K562 (cell line): ENCODE data around the gene IL26. TPM values are rescaled to one million over a fixed set of nuclear protein-coding genes. Genes with fewer than 3 reads are reported as not detected.
A peak's percentile ranks its signal among the peaks of the same experiment; 100 is the strongest.

Experiments
- ATAC-seq: fragments of 200-7000 bp; cut with Tn5 transposase; 3 replicates; pipeline ENCODE4 v1.9.1; 2020; ENCODE audit warnings: moderate library complexity
- BruUV-seq: library from RNA; stranded (reverse); fragments of 400-500 nt; replicated peaks from 2 replicates; lab custom pipeline; 2021; lab: Mats Ljungman, UMichigan
- CTCF ChIA-PET: fragments of 300-600 bp; formaldehyde crosslinking; extraction: SDS; loops from one replicate; lab custom pipeline; 2021; ENCODE audit warnings: low intra/inter-chr PET ratio; lab: Yijun Ruan, JAX
- POLR2A ChIA-PET: fragments of 300-600, 350-650 bp; sonication (Branson Sonifier 250); formaldehyde crosslinking; extraction: SDS; loops from one replicate; lab custom pipeline; 2021; ENCODE audit warnings: antibody characterized with exemption, inconsistent platforms; lab: Yijun Ruan, JAX
- DNase-seq, 4 experiments: peaks; one replicate each; pipeline versions ENCODE4 v3.0.0 to v3.0.0-alpha.2; 2011 to 2018; ENCODE audit warnings: low spot score in 3 of 4, mixed read lengths in 3 of 4; ENCODE audit errors: extremely low read depth in 1 of 4
- FAIRE-seq: peaks from 2 replicates; lab custom pipeline; 2011; peaks lifted over from hg19 to GRCh38; lab: Jason Lieb, UNC
- H2AFZ ChIP-seq: 2 replicates; pipeline ENCODE4 v1.6.0; 2011; ENCODE audit warnings: low read depth, low read length, control low read depth, inconsistent platforms
- H3K27ac ChIP-seq: fragments of 200-600 bp; 3 replicates; pipeline ENCODE4 v1.8.0; 2011; ENCODE audit warnings: low read depth, mild to moderate bottlenecking, control low read depth, inconsistent platforms, low read length, moderate library complexity, mixed read lengths; ENCODE audit errors: extremely low read depth
- H3K27me3 ChIP-seq, 2 experiments: fragments of 300-600 bp in 1 of 2; 2 replicates in 1 of 2; 3 replicates in 1 of 2; pipeline versions ENCODE4 v1.6.0 to v1.8.0; 2011; ENCODE audit warnings: inconsistent platforms in 2 of 2, low read length in 2 of 2, mild to moderate bottlenecking in 1 of 2, mixed read lengths in 1 of 2, moderate library complexity in 1 of 2; ENCODE audit not compliant: control insufficient read depth in 2 of 2, insufficient read depth in 2 of 2
- H3K36me3 ChIP-seq: fragments of 300-600 bp; 3 replicates; pipeline ENCODE4 v1.8.0; 2011; ENCODE audit warnings: mild to moderate bottlenecking, low read length, inconsistent platforms; ENCODE audit not compliant: control insufficient read depth, insufficient read depth
- H3K4me1 ChIP-seq, 2 experiments: fragments of 200-600 bp in 1 of 2; replicated peaks in 1 of 2; 2 replicates in 1 of 2; 3 replicates in 1 of 2; pipeline versions ENCODE4 v1.5.1 to v1.8.0; 2011; ENCODE audit warnings: inconsistent platforms in 2 of 2, low read length in 2 of 2, mild to moderate bottlenecking in 1 of 2, mixed read lengths in 1 of 2, moderate library complexity in 1 of 2; ENCODE audit not compliant: control insufficient read depth in 2 of 2, insufficient read depth in 2 of 2
- H3K4me2 ChIP-seq: 2 replicates; pipeline ENCODE4 v1.6.1; 2011; ENCODE audit warnings: low read length, control low read depth, inconsistent platforms, mixed read lengths; ENCODE audit not compliant: insufficient read depth
- H3K4me3 ChIP-seq: fragments of 200-600 bp; sonication (generic), shearing (Covaris generic); 2 replicates; pipeline ENCODE4 v1.5.1; 2016; ENCODE audit warnings: control low read depth, inconsistent platforms
- H3K79me2 ChIP-seq: fragments of 200-600 bp; 3 replicates; pipeline ENCODE4 v1.8.0; 2011; ENCODE audit warnings: low read length, inconsistent platforms; ENCODE audit not compliant: control insufficient read depth, insufficient read depth
- H3K9ac ChIP-seq, 2 experiments: 2 replicates each; pipeline versions ENCODE4 v1.6.0 to v1.6.1; 2011; ENCODE audit warnings: low read depth in 2 of 2, low read length in 2 of 2, control low read depth in 1 of 2, inconsistent platforms in 1 of 2, mild to moderate bottlenecking in 1 of 2, mixed read lengths in 1 of 2; ENCODE audit not compliant: insufficient read depth in 1 of 2
- H3K9me1 ChIP-seq: one replicate; pipeline ENCODE4 v1.6.0; 2011; ENCODE audit warnings: inconsistent platforms, mild to moderate bottlenecking, low read length, moderate library complexity; ENCODE audit not compliant: control insufficient read depth, insufficient read depth
- H3K9me3 ChIP-seq: replicated peaks from 2 replicates; pipeline ENCODE4 v1.5.1; 2011; ENCODE audit warnings: low read depth, low read length, inconsistent platforms; ENCODE audit not compliant: control insufficient read depth, insufficient read depth
- H4K20me1 ChIP-seq: replicated peaks from 2 replicates; pipeline ENCODE4 v1.6.1; 2011; ENCODE audit warnings: low read length, inconsistent platforms, mixed read lengths; ENCODE audit not compliant: control insufficient read depth, insufficient read depth
- ASH1L ChIP-seq: fragments of 450-650 bp; IDR thresholded peaks from 2 replicates; pipeline ENCODE4 v1.6.1; 2018; ENCODE audit warnings: borderline replicate concordance, mild to moderate bottlenecking, low read depth; ENCODE audit not compliant: partially characterized antibody
- CBX8 ChIP-seq: fragments of 200-600 bp; sonication (generic); IDR thresholded peaks from 2 replicates; pipeline ENCODE4 v1.6.1; 2012; ENCODE audit warnings: borderline replicate concordance, mixed run types, low read depth, mild to moderate bottlenecking, moderate library complexity, mixed read lengths, low read length, control low read depth, inconsistent platforms; ENCODE audit not compliant: poor library complexity, severe bottlenecking; ENCODE audit errors: extremely low read depth
- MAZ ChIP-seq, 2 experiments: fragments of 450-650 bp in 1 of 2; sonication (generic) in 1 of 2; formaldehyde crosslinking; IDR thresholded peaks in 1 of 2; conservative IDR thresholded peaks in 1 of 2; 2 replicates each; pipeline versions ENCODE4 v1.4.0 to v1.5.0; 2020; ENCODE audit warnings: mild to moderate bottlenecking in 1 of 2, missing genetic modification reagents in 1 of 2
- MEF2A ChIP-seq: IDR thresholded peaks from 2 replicates; pipeline ENCODE4 v1.6.1; 2011; ENCODE audit warnings: low read depth, mild to moderate bottlenecking, low read length, moderate library complexity; ENCODE audit not compliant: control insufficient read depth
- SREBF2 ChIP-seq: sonication (generic); formaldehyde crosslinking; IDR thresholded peaks from 2 replicates; pipeline ENCODE4 v1.4.0; 2020; ENCODE audit warnings: mild to moderate bottlenecking, missing genetic modification reagents
- TARDBP ChIP-seq: fragments of 450-650 bp; IDR thresholded peaks from 2 replicates; pipeline ENCODE4 v1.6.1; 2016
- ZNF175 ChIP-seq: fragments of 200-800 bp; sonication (Bioruptor generic); IDR thresholded peaks from 2 replicates; pipeline ENCODE4 v1.6.1; 2016; ENCODE audit warnings: low read depth, mild to moderate bottlenecking, missing genetic modification characterization, missing compliant biosample characterization
- ZNF57 ChIP-seq: fragments of 450-650 bp; formaldehyde crosslinking; IDR thresholded peaks from 2 replicates; pipeline ENCODE4 v1.4.0; 2020; ENCODE audit warnings: mild to moderate bottlenecking, moderate library complexity
- WGBS: fragments of 100-300 bp; shearing (Covaris generic); methylation state at CpG from one replicate; pipeline ENCODE4 v1.1.6; 2016; ENCODE audit warnings: low coverage, mixed read lengths; ENCODE audit not compliant: insufficient coverage; ENCODE audit errors: missing lambda C conversion rate; 5-methylcytosine and 5-hydroxymethylcytosine counted together
- in situ Hi-C: fragments of 300-500 bp; cut with MboI; formaldehyde crosslinking; loops from 4 replicates; pipeline ENCODE4 v1.15.0; 2018; ENCODE audit warnings: inconsistent platforms, mixed read lengths
- intact Hi-C: fragments of 100-400 bp; cut with micrococcal nuclease; formaldehyde crosslinking; loops from 2 replicates; pipeline ENCODE4 v1.14.2; 2022
- polyA plus RNA-seq, 8 experiments: library from polyadenylated mRNA; depleted of rRNA in 4 of 8; stranded (reverse) in 5 of 8; unstranded in 3 of 8; fragments of >200 nt; fragmentation: Nextera tagmentation in 2 of 8; fragmentation: Illumina TruSeq in 1 of 8; extraction: Ambion mirVana in 2 of 8; extraction: Trizol in 1 of 8; gene quantifications; 2 replicates each; pipeline versions ENCODE4 v1.2.1 to v1.2.3, GENCODE V29; 2011 to 2014; ENCODE audit warnings: inconsistent platforms in 1 of 8, missing spikeins in 1 of 8
- total RNA-seq, 7 experiments: library from RNA; depleted of rRNA in 6 of 7; stranded (reverse); fragments of >200 nt in 6 of 7; fragmentation: Illumina TruSeq in 2 of 7; extraction: Trizol in 2 of 7; gene quantifications; 2 replicates each; pipeline versions ENCODE4 v1.2.1 to v1.2.3, GENCODE V29; 2011 to 2021; ENCODE audit warnings: low replicate concordance in 1 of 7
- TF ChIP-seq, protein P1 (sequence below): fragments of 250-450 bp; sonication (Bioruptor Pico); IDR thresholded peaks from 2 replicates; pipeline ENCODE4 v1.4.0; 2020; ENCODE audit warnings: mild to moderate bottlenecking, moderate library complexity, borderline replicate concordance
- TF ChIP-seq, protein P2 (sequence below), 3 experiments: IDR thresholded peaks in 2 of 3; conservative IDR thresholded peaks in 1 of 3; 2 replicates each; pipeline ENCODE4 v1.5.1; 2011 to 2012; ENCODE audit warnings: low read length in 3 of 3, mild to moderate bottlenecking in 3 of 3, control low read depth in 2 of 3, improper control_type of control experiment in 1 of 3, inconsistent platforms in 1 of 3, low read depth in 1 of 3, mixed read lengths in 1 of 3, moderate library complexity in 1 of 3; ENCODE audit not compliant: insufficient read depth in 2 of 3
- TF ChIP-seq, protein P3 (sequence below): fragments of 250-450 bp; sonication (Bioruptor Pico); IDR thresholded peaks from 2 replicates; pipeline ENCODE4 v1.8.0; 2021; ENCODE audit warnings: borderline replicate concordance, mild to moderate bottlenecking, moderate library complexity; ENCODE audit not compliant: poor library complexity, severe bottlenecking
- TF ChIP-seq, protein P4 (sequence below): fragments of 250-450 bp; sonication (Bioruptor Pico); IDR thresholded peaks from 2 replicates; pipeline ENCODE4 v1.8.0; 2021; ENCODE audit warnings: mild to moderate bottlenecking, moderate library complexity
- TF ChIP-seq, protein P5 (sequence below): sonication (generic); formaldehyde crosslinking; IDR thresholded peaks from 2 replicates; pipeline ENCODE4 v1.8.0; 2022; ENCODE audit warnings: missing genetic modification reagents, mild to moderate bottlenecking, moderate library complexity, borderline replicate concordance

IL26 gene
- total and polyA plus RNA-seq, 9 of the 15 experiments (the other 6 are each of a cell fraction or from before 2014, with no cell fraction given) = not detected

DNA sequence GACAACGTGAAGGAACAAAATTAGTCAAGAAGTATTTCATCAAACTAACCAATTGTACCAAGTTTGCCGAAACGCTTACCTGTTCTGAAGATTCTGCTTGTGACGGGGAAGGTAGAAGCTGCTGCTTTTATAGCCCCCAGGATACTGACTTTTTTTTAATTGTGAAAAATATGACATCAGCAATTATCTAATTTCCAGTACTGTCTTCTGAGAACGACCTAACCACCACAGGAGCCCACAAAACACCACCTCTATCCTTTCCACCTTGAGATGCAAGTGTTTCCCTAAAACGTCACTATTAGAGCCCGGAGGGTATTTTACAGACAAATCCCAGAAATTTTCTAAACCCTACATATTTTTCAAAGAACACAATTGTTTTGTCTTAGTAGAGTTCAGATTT is 27.9 kb upstream of the IL26 start, which contains the start of gene IL22:
IL22 (minus strand) TSS at position 101 of the 400 bp plus-strand sequence. CDS start 156 bp downstream, outside the sequence.
- no peak within 1 kb of the TSS for H2AFZ ChIP-seq
- H3K36me3 ChIP-seq = no peaks in the 10 kb centered on the region
- H4K20me1 ChIP-seq = no peaks in the 10 kb centered on the region
- no peaks in the 10 kb centered on the region for H3K9me3 ChIP-seq
- no peak within 1 kb of the TSS for H3K27ac ChIP-seq
- no TSS peak for BruUV-seq
- FAIRE-seq (no peak), ATAC-seq (no peak), DNase-seq (no peak)
- ChIA-PET POLR2A (interaction anchor here (0.6 kb wide), 2 partner anchors 237 to 1011 kb away, joined by 3 read pairs; no protein-coding TSS in a partner anchor), CTCF (no interaction called here)
- in situ Hi-C loops = no loop called here
- 2% methylated on average over 7 of the region's 7 CpGs for WGBS
- H3K4me3 ChIP-seq = no peak within 1 kb of the TSS
- H3K9ac ChIP-seq = no peak within 1 kb of the TSS
- H3K4me2 ChIP-seq = no peak within 1 kb of the TSS
- H3K9me1 ChIP-seq = no peaks in the 10 kb centered on the region
- H3K27me3 ChIP-seq = peaks cover 20 to 27% of the 10 kb centered on the region in 2 experiments; a peak in 4 of 5 replicates
- no peaks in the 10 kb centered on the region for H3K4me1 ChIP-seq
- intact Hi-C loops = no loop called here
- H3K79me2 ChIP-seq = no peaks in the 10 kb centered on the region
- TF ChIP-seq SREBF2 (CRISPR knock-in tag) (no peak), CBX8 (peak; percentile 63), TARDBP (no peak), ZNF175 (no peak), MEF2A (no peak), ASH1L (no peak), MAZ (CRISPR knock-in tag; conservative IDR thresholded peaks at IDR 0.05 in 1 of 2, IDR thresholded peaks at IDR 0.05 in 1 of 2) (no peak), ZNF57 (no peak)
- TF ChIP-seq, protein P1, sequence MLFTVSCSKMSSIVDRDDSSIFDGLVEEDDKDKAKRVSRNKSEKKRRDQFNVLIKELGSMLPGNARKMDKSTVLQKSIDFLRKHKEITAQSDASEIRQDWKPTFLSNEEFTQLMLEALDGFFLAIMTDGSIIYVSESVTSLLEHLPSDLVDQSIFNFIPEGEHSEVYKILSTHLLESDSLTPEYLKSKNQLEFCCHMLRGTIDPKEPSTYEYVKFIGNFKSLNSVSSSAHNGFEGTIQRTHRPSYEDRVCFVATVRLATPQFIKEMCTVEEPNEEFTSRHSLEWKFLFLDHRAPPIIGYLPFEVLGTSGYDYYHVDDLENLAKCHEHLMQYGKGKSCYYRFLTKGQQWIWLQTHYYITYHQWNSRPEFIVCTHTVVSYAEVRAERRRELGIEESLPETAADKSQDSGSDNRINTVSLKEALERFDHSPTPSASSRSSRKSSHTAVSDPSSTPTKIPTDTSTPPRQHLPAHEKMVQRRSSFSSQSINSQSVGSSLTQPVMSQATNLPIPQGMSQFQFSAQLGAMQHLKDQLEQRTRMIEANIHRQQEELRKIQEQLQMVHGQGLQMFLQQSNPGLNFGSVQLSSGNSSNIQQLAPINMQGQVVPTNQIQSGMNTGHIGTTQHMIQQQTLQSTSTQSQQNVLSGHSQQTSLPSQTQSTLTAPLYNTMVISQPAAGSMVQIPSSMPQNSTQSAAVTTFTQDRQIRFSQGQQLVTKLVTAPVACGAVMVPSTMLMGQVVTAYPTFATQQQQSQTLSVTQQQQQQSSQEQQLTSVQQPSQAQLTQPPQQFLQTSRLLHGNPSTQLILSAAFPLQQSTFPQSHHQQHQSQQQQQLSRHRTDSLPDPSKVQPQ (CRISPR knock-in tag) = no peak
- TF ChIP-seq, protein P2, sequence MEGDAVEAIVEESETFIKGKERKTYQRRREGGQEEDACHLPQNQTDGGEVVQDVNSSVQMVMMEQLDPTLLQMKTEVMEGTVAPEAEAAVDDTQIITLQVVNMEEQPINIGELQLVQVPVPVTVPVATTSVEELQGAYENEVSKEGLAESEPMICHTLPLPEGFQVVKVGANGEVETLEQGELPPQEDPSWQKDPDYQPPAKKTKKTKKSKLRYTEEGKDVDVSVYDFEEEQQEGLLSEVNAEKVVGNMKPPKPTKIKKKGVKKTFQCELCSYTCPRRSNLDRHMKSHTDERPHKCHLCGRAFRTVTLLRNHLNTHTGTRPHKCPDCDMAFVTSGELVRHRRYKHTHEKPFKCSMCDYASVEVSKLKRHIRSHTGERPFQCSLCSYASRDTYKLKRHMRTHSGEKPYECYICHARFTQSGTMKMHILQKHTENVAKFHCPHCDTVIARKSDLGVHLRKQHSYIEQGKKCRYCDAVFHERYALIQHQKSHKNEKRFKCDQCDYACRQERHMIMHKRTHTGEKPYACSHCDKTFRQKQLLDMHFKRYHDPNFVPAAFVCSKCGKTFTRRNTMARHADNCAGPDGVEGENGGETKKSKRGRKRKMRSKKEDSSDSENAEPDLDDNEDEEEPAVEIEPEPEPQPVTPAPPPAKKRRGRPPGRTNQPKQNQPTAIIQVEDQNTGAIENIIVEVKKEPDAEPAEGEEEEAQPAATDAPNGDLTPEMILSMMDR (IDR thresholded peaks at IDR 0.05 in 2 of 3, conservative IDR thresholded peaks at IDR 0.05 in 1 of 3; ENCODE audit: insufficient read depth in 2 of 3, low read depth in 1 of 3, low read length in 3 of 3) = no peak
- TF ChIP-seq, protein P3, sequence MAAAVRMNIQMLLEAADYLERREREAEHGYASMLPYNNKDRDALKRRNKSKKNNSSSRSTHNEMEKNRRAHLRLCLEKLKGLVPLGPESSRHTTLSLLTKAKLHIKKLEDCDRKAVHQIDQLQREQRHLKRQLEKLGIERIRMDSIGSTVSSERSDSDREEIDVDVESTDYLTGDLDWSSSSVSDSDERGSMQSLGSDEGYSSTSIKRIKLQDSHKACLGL = no peak
- TF ChIP-seq, protein P4, sequence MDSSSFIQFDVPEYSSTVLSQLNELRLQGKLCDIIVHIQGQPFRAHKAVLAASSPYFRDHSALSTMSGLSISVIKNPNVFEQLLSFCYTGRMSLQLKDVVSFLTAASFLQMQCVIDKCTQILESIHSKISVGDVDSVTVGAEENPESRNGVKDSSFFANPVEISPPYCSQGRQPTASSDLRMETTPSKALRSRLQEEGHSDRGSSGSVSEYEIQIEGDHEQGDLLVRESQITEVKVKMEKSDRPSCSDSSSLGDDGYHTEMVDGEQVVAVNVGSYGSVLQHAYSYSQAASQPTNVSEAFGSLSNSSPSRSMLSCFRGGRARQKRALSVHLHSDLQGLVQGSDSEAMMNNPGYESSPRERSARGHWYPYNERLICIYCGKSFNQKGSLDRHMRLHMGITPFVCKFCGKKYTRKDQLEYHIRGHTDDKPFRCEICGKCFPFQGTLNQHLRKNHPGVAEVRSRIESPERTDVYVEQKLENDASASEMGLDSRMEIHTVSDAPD = no peak
- TF ChIP-seq, protein P5, sequence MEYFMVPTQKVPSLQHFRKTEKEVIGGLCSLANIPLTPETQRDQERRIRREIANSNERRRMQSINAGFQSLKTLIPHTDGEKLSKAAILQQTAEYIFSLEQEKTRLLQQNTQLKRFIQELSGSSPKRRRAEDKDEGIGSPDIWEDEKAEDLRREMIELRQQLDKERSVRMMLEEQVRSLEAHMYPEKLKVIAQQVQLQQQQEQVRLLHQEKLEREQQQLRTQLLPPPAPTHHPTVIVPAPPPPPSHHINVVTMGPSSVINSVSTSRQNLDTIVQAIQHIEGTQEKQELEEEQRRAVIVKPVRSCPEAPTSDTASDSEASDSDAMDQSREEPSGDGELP (CRISPR knock-in tag) = no peak
